ENCODE results near the gene FAM81A. TPM values are rescaled to one million over a fixed set of nuclear protein-coding genes. Genes with fewer than 3 reads are reported as not detected.

The FAM81A gene
- total RNA-seq, 6 experiments from 2014 or later = 0.18 TPM; not detected in 5

DNA sequence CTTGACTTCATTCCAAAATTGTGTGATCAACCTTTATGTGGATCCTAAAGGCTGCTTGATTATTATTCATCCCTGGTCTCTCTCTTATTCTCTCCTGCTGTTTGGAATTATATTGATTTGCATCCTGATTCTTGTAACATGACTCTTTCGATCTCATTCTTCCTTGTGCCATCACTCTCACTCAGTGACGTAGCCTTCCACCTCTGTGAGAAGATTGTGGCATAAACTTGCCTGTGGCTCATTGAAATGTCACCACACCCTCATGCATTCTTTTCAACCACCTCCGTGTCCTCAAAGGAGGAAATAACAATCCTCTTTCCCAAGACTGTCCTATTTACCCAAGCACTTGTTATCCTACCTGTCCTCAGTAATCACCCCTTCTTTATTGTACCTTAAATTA, 132.3 kb downstream of the FAM81A start:
- ATAC-seq (no peak), DNase-seq (no peak)
- TF ChIP-seq POLR2A (IDR thresholded peaks at IDR 0.05) = no peak
- TF ChIP-seq, protein P1, sequence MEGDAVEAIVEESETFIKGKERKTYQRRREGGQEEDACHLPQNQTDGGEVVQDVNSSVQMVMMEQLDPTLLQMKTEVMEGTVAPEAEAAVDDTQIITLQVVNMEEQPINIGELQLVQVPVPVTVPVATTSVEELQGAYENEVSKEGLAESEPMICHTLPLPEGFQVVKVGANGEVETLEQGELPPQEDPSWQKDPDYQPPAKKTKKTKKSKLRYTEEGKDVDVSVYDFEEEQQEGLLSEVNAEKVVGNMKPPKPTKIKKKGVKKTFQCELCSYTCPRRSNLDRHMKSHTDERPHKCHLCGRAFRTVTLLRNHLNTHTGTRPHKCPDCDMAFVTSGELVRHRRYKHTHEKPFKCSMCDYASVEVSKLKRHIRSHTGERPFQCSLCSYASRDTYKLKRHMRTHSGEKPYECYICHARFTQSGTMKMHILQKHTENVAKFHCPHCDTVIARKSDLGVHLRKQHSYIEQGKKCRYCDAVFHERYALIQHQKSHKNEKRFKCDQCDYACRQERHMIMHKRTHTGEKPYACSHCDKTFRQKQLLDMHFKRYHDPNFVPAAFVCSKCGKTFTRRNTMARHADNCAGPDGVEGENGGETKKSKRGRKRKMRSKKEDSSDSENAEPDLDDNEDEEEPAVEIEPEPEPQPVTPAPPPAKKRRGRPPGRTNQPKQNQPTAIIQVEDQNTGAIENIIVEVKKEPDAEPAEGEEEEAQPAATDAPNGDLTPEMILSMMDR (IDR thresholded peaks at IDR 0.05) = no peak
- WGBS (ENCODE audit: insufficient coverage, low coverage, low lambda C conversion rate, missing lambda C conversion rate) = 66% methylated on average over 3 of the region's 3 CpGs
- Histone ChIP-seq H3K4me3 (no peak overlapping the region), H3K4me1 (no peaks in the 10 kb centered on the region), H3K27me3 (no peaks in the 10 kb centered on the region), H3K36me3 (no peaks in the 10 kb centered on the region), H3K9me3 (no peaks in the 10 kb centered on the region), H3K27ac (no peak overlapping the region)
- intact Hi-C loops (cut with DNase I) = no loop called here

DNA sequence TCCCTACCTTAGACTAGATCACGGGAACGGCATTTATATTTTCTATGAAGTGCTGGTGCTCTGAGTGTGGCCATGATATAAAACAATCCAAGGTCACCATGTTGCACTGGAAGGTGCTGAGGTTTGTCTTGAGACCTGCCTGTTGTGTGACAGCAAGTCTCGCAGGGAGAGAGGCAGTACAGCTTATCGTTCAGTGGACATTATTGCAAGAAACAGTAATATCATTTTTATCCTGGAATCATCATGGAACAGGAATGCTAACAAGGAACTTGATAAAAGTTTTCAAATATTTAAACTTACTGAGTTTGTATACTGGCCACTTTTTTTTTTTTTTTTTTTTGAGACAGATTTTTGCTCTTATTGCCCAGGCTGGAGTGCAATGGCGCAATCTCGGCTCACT, 133.6 kb downstream of the FAM81A start:
- TF ChIP-seq POLR2A (IDR thresholded peaks at IDR 0.05) = no peak
- TF ChIP-seq, protein P1 (IDR thresholded peaks at IDR 0.05) = no peak
- intact Hi-C loops (cut with DNase I) = no loop called here
- Histone ChIP-seq H3K27ac (no peak overlapping the region), H3K36me3 (no peaks in the 10 kb centered on the region), H3K9me3 (no peaks in the 10 kb centered on the region), H3K4me3 (no peak overlapping the region), H3K27me3 (no peaks in the 10 kb centered on the region), H3K4me1 (no peaks in the 10 kb centered on the region)
- ATAC-seq (no peak), DNase-seq (no peak)
- 89% methylated on average over 4 of the region's 6 CpGs for WGBS (ENCODE audit: insufficient coverage, low coverage, low lambda C conversion rate, missing lambda C conversion rate)

Small RNAs within 50 kb of the gene (small RNA-seq; reads per million reads assigned to genes)
- 0 reads per million in 2 experiments for gene RF00019

Other genes starting within 250 kb of the FAM81A start
- gene LDHAL6B, start 231.3 kb upstream of the FAM81A start, total RNA-seq = not detected
- gene MYO1E, start 65.3 kb upstream of the FAM81A start, total RNA-seq = 100 to 1,000 TPM in 1 of 6 experiments, 10 to 100 TPM in 5; 45.2 to 139 (median 68.9) TPM
- 1 to 10 TPM in 3 of 6 experiments, under 1 TPM in 2, not detected in 1; 0.20 to 3.8 (median 2.4) TPM for gene GCNT3, start 173.6 kb downstream of the FAM81A start, total RNA-seq
- 10 to 100 TPM; 16.9 to 46.9 (median 36.6) TPM for gene GTF2A2, start 219.3 kb downstream of the FAM81A start, total RNA-seq